NB4 (cell line): ENCODE data around the gene SLC22A31.
A peak's percentile ranks its signal among the peaks of the same experiment; 100 is the strongest.

ENCODE experiments used
- CTCF ChIP-seq: IDR thresholded peaks from one replicate; pipeline ENCODE4 v1.5.1; 2012; ENCODE audit warnings: low read depth, low read length
- MAX ChIP-seq: IDR thresholded peaks from 2 replicates; pipeline ENCODE4 v1.6.1; 2011; ENCODE audit warnings: low read depth, low read length
- MYC ChIP-seq: IDR thresholded peaks from 2 replicates; pipeline ENCODE4 v1.6.1; 2011; ENCODE audit warnings: low read depth, low read length
- POLR2A ChIP-seq: IDR thresholded peaks from 2 replicates; pipeline ENCODE4 v1.6.1; 2011; ENCODE audit warnings: mild to moderate bottlenecking; ENCODE audit not compliant: insufficient read length; ENCODE audit errors: extremely low read depth

DNA sequence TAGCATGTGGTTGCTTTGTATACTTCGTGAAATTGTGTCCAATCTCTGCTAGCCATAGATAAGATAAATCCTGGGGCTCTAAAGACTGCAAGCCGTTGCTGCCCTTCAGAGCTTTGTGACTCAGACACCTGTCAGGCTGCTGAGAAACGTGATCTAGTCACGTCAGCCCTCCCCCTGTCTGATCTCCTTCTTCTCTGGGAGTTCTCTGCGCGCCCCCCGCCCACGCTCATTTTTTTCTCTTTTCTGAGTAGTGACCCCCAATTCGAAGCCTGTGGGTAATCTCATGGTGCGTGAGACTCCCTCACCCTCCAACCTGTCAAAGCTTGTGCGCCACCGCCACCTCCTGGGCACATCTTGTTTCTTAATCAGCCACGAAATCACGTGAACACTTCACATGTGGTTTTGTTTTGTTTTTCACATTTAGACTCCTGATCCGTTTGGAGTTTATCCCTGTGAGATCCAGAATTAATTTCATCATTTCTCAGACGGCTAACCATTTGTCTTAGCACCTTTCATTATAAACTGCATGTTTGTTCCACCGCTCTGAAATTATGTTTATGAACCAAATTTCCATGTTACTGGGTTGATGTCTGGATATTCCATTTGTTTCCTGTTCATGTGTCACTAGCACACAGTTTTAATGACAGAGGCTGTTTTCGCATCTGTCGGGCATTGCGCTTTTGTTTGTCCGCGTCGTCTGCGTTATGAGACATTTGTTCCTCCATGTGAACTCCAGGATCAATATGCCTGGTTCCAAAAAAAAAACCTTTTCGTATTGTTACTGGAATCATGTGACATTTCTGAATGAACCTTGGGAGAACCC lies 16.2 kb upstream of the SLC22A31 start:
- no peak for TF ChIP-seq POLR2A
- TF ChIP-seq CTCF = peak; percentile 74
- peak; percentile 97 for TF ChIP-seq MAX
- peak; percentile 68; the same call in 1 of the 2 replicates for TF ChIP-seq MYC
